HepG2 (cell line): ENCODE data around the gene POP7. TPM values are rescaled to one million over a fixed set of nuclear protein-coding genes. Genes with fewer than 3 reads are reported as not detected.

Experiments used
- ATF7-NPFF ChIP-seq: sonication (generic); formaldehyde crosslinking; IDR thresholded peaks from 2 replicates; pipeline ENCODE4 v1.8.1; 2023; ENCODE audit warnings: mild to moderate bottlenecking, low read depth, missing genetic modification reagents, moderate library complexity
- FOXA1 ChIP-seq, 2 experiments: fragments of 450-650 bp in 1 of 2; sonication (generic) in 1 of 2; formaldehyde crosslinking in 1 of 2; IDR thresholded peaks; 2 replicates each; pipeline versions ENCODE4 v1.4.0 to v1.6.1; 2016 to 2020; ENCODE audit warnings: missing genetic modification reagents in 1 of 2
- FOXJ3 ChIP-seq: sonication (generic); formaldehyde crosslinking; IDR thresholded peaks from 2 replicates; pipeline ENCODE4 v1.4.0; 2020; ENCODE audit warnings: missing genetic modification reagents, mild to moderate bottlenecking, borderline replicate concordance
- FOXK1 ChIP-seq: sonication (generic); formaldehyde crosslinking; IDR thresholded peaks from 2 replicates; pipeline ENCODE4 v1.4.0; 2020; ENCODE audit warnings: low read depth, missing genetic modification reagents, borderline replicate concordance
- GATA4 ChIP-seq: sonication (generic); IDR thresholded peaks from 2 replicates; pipeline ENCODE4 v1.6.1; 2016; ENCODE audit warnings: antibody characterized with exemption, low read depth, borderline replicate concordance
- JDP2 ChIP-seq: sonication (generic); formaldehyde crosslinking; IDR thresholded peaks from 2 replicates; pipeline ENCODE4 v1.8.1; 2022; ENCODE audit warnings: missing genetic modification reagents, borderline replicate concordance
- KDM5A ChIP-seq: fragments of 200-600 bp; sonication (generic); IDR thresholded peaks from 2 replicates; pipeline ENCODE4 v1.7.0; 2018; ENCODE audit warnings: antibody characterized with exemption, mild to moderate bottlenecking, low read length, borderline replicate concordance
- KLF11 ChIP-seq: IDR thresholded peaks from 2 replicates; pipeline ENCODE4 v1.6.1; 2016; ENCODE audit warnings: missing compliant biosample characterization
- SKI ChIP-seq: fragments of 450-650 bp; IDR thresholded peaks from one replicate; pipeline ENCODE4 v1.6.1; 2018; ENCODE audit warnings: mild to moderate bottlenecking; ENCODE audit not compliant: partially characterized antibody
- TMF1 ChIP-seq: sonication (generic); formaldehyde crosslinking; IDR thresholded peaks from 2 replicates; pipeline ENCODE4 v1.8.1; 2022; ENCODE audit warnings: low read depth, missing genetic modification reagents
- ZNF160 ChIP-seq: sonication (generic); formaldehyde crosslinking; IDR thresholded peaks from 2 replicates; pipeline ENCODE4 v1.8.0; 2022; ENCODE audit warnings: mild to moderate bottlenecking, inconsistent platforms, missing genetic modification reagents
- ZNF34 ChIP-seq: sonication (generic); formaldehyde crosslinking; IDR thresholded peaks from 2 replicates; pipeline ENCODE4 v1.4.0; 2020; ENCODE audit warnings: mild to moderate bottlenecking, missing genetic modification reagents, borderline replicate concordance
- ZNF607 ChIP-seq: sonication (generic); formaldehyde crosslinking; IDR thresholded peaks from 2 replicates; pipeline ENCODE4 v1.5.1; 2020; ENCODE audit warnings: missing genetic modification reagents, mild to moderate bottlenecking, borderline replicate concordance
- ZNF746 ChIP-seq: sonication (generic); formaldehyde crosslinking; IDR thresholded peaks from 2 replicates; pipeline ENCODE4 v1.8.0; 2022; ENCODE audit warnings: mild to moderate bottlenecking, missing genetic modification reagents
- polyA plus RNA-seq, 8 experiments: library from polyadenylated mRNA; depleted of rRNA in 3 of 8; stranded (reverse) in 7 of 8; unstranded in 1 of 8; fragments of >200 nt; fragmentation: Illumina TruSeq in 4 of 8; extraction: Trizol in 4 of 8; gene quantifications; 2 replicates each; pipeline versions ENCODE4 v1.2.1 to v1.2.3, GENCODE V29; 2011 to 2016; ENCODE audit warnings: low read depth in 4 of 8, missing spikeins in 1 of 8, mixed read lengths in 1 of 8; ENCODE audit not compliant: insufficient read depth in 1 of 8
- total RNA-seq, 5 experiments: library from RNA; depleted of rRNA; stranded (reverse); fragments of >200 nt; fragmentation: Illumina TruSeq; extraction: Trizol; gene quantifications; 2 replicates each; pipeline ENCODE4 v1.2.3, GENCODE V29; 2016; ENCODE audit warnings: low read depth in 1 of 5
- TF ChIP-seq, protein P1 (sequence below): sonication (generic); formaldehyde crosslinking; IDR thresholded peaks from 2 replicates; pipeline ENCODE4 v1.5.1; 2020; ENCODE audit warnings: mild to moderate bottlenecking, missing genetic modification reagents, borderline replicate concordance
- TF ChIP-seq, protein P2 (sequence below): IDR thresholded peaks from 2 replicates; pipeline ENCODE4 v1.6.1; 2016
- TF ChIP-seq, protein P3 (sequence below): sonication (generic); formaldehyde crosslinking; IDR thresholded peaks from 2 replicates; pipeline ENCODE4 v1.5.0; 2020; ENCODE audit warnings: mild to moderate bottlenecking, low read depth, missing genetic modification reagents, borderline replicate concordance
- TF ChIP-seq, protein P4 (sequence below): sonication (generic); formaldehyde crosslinking; IDR thresholded peaks from 2 replicates; pipeline ENCODE4 v1.5.0; 2020; ENCODE audit warnings: mild to moderate bottlenecking, missing genetic modification reagents
- TF ChIP-seq, protein P5 (sequence below): sonication (generic); formaldehyde crosslinking; IDR thresholded peaks from 2 replicates; pipeline ENCODE4 v1.8.1; 2023; ENCODE audit warnings: missing genetic modification reagents, mild to moderate bottlenecking, borderline replicate concordance

Gene POP7
- total and polyA plus RNA-seq, 2 of the 13 experiments (the other 11 are each of a cell fraction or from before 2014, with no cell fraction given), result 63.9 to 91.1 TPM

DNA sequence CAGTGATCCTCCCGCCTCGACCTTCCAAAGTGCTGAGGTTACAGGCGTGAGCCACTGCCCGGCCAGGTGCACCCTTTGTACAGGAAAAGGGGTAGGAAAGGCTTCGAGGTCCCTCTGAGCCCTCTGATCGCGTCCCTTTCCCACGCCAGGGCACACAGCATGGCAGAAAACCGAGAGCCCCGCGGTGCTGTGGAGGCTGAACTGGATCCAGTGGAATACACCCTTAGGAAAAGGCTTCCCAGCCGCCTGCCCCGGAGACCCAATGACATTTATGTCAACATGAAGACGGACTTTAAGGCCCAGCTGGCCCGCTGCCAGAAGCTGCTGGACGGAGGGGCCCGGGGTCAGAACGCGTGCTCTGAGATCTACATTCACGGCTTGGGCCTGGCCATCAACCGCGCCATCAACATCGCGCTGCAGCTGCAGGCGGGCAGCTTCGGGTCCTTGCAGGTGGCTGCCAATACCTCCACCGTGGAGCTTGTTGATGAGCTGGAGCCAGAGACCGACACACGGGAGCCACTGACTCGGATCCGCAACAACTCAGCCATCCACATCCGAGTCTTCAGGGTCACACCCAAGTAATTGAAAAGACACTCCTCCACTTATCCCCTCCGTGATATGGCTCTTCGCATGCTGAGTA is 871 bp downstream of the POP7 start (continued):
- TF ChIP-seq, protein P1, sequence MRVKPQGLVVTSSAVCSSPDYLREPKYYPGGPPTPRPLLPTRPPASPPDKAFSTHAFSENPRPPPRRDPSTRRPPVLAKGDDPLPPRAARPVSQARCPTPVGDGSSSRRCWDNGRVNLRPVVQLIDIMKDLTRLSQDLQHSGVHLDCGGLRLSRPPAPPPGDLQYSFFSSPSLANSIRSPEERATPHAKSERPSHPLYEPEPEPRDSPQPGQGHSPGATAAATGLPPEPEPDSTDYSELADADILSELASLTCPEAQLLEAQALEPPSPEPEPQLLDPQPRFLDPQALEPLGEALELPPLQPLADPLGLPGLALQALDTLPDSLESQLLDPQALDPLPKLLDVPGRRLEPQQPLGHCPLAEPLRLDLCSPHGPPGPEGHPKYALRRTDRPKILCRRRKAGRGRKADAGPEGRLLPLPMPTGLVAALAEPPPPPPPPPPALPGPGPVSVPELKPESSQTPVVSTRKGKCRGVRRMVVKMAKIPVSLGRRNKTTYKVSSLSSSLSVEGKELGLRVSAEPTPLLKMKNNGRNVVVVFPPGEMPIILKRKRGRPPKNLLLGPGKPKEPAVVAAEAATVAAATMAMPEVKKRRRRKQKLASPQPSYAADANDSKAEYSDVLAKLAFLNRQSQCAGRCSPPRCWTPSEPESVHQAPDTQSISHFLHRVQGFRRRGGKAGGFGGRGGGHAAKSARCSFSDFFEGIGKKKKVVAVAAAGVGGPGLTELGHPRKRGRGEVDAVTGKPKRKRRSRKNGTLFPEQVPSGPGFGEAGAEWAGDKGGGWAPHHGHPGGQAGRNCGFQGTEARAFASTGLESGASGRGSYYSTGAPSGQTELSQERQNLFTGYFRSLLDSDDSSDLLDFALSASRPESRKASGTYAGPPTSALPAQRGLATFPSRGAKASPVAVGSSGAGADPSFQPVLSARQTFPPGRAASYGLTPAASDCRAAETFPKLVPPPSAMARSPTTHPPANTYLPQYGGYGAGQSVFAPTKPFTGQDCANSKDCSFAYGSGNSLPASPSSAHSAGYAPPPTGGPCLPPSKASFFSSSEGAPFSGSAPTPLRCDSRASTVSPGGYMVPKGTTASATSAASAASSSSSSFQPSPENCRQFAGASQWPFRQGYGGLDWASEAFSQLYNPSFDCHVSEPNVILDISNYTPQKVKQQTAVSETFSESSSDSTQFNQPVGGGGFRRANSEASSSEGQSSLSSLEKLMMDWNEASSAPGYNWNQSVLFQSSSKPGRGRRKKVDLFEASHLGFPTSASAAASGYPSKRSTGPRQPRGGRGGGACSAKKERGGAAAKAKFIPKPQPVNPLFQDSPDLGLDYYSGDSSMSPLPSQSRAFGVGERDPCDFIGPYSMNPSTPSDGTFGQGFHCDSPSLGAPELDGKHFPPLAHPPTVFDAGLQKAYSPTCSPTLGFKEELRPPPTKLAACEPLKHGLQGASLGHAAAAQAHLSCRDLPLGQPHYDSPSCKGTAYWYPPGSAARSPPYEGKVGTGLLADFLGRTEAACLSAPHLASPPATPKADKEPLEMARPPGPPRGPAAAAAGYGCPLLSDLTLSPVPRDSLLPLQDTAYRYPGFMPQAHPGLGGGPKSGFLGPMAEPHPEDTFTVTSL (CRISPR knock-in tag), result 0 out of 2 replicates have a peak, but pooled peaks have one; percentile 23
- TF ChIP-seq, protein P2, sequence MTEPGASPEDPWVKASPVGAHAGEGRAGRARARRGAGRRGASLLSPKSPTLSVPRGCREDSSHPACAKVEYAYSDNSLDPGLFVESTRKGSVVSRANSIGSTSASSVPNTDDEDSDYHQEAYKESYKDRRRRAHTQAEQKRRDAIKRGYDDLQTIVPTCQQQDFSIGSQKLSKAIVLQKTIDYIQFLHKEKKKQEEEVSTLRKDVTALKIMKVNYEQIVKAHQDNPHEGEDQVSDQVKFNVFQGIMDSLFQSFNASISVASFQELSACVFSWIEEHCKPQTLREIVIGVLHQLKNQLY (CRISPR knock-in tag), result peak; percentile 45; the same call in 1 of the 2 replicates
- no peak for TF ChIP-seq GATA4
- peak; percentile 54; the same call in 1 of the 2 replicates for TF ChIP-seq ZNF607 (CRISPR knock-in tag)
- TF ChIP-seq ZNF746, result no peak
- TF ChIP-seq SKI, result no peak
- TF ChIP-seq, protein P3, sequence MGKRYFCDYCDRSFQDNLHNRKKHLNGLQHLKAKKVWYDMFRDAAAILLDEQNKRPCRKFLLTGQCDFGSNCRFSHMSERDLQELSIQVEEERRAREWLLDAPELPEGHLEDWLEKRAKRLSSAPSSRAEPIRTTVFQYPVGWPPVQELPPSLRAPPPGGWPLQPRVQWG (CRISPR knock-in tag), result no peak
- TF ChIP-seq, protein P4, sequence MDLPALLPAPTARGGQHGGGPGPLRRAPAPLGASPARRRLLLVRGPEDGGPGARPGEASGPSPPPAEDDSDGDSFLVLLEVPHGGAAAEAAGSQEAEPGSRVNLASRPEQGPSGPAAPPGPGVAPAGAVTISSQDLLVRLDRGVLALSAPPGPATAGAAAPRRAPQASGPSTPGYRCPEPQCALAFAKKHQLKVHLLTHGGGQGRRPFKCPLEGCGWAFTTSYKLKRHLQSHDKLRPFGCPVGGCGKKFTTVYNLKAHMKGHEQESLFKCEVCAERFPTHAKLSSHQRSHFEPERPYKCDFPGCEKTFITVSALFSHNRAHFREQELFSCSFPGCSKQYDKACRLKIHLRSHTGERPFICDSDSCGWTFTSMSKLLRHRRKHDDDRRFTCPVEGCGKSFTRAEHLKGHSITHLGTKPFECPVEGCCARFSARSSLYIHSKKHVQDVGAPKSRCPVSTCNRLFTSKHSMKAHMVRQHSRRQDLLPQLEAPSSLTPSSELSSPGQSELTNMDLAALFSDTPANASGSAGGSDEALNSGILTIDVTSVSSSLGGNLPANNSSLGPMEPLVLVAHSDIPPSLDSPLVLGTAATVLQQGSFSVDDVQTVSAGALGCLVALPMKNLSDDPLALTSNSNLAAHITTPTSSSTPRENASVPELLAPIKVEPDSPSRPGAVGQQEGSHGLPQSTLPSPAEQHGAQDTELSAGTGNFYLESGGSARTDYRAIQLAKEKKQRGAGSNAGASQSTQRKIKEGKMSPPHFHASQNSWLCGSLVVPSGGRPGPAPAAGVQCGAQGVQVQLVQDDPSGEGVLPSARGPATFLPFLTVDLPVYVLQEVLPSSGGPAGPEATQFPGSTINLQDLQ (CRISPR knock-in tag), result no peak
- no peak for TF ChIP-seq ZNF34 (CRISPR knock-in tag)
- TF ChIP-seq KDM5A, result peak; percentile 3; the same call in 1 of the 2 replicates
- TF ChIP-seq FOXJ3, result 0 out of 2 replicates have a peak, but pooled peaks have one; percentile 28
- peak; percentile 40; the same call in 1 of the 2 replicates for TF ChIP-seq ZNF160 (CRISPR knock-in tag)
- TF ChIP-seq TMF1 (CRISPR knock-in tag), result 0 out of 2 replicates have a peak, but pooled peaks have one; percentile 54
- TF ChIP-seq KLF11 (CRISPR knock-in tag), result no peak
- TF ChIP-seq, protein P5, sequence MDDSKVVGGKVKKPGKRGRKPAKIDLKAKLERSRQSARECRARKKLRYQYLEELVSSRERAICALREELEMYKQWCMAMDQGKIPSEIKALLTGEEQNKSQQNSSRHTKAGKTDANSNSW (CRISPR knock-in tag), result no peak
- 0 out of 2 replicates have a peak, but pooled peaks have one; percentile 31 for TF ChIP-seq ATF7-NPFF (CRISPR knock-in tag)
- TF ChIP-seq JDP2 (CRISPR knock-in tag), result no peak
- TF ChIP-seq FOXA1 (IDR thresholded peaks at IDR 0.05), result no peak
- peak; percentile 86 for TF ChIP-seq FOXA1 (CRISPR knock-in tag; IDR thresholded peaks at IDR 0.05)
- TF ChIP-seq FOXK1 (CRISPR knock-in tag), result peak; percentile 59; the same call in 1 of the 2 replicates
